ENCODE data around the gene PALLD.

PALLD gene

DNA sequence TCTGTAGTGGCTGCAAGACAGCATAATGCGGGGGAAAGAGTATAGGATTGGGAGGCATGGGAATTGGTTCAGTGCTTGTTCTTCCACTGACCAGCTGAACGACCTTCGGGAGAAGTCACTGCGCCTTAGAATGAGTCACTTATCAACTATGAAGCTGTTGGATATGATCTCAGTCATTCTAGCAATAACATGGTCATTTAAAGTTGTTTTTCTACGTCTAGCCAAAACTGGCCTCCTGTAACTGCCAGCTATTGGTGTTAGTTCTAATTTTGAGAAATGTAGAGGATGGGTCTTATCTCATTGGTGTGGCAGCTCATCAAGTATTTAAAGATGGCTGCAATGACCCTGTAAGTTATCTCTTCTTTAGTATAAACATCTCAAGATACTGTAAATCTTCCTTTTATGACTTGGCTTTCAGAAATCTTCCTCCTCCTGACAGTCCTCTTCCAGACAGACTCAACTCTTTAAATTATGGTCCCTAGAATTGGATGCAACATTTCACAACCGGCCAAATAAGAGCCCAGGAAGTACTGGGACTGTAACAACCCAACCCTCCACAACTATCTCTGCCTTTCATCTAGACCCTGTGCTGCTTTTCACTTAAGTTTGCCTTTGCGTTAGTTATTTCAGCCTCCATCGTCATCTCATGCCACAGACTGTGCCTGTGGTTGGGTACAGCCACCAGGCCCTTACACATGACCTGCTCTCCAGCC lies 269.9 kb downstream of the PALLD start:
- no peak for TF ChIP-seq EZH2 (IDR thresholded peaks at IDR 0.05; ENCODE audit: borderline replicate concordance, low read length)
- TF ChIP-seq, protein P1, sequence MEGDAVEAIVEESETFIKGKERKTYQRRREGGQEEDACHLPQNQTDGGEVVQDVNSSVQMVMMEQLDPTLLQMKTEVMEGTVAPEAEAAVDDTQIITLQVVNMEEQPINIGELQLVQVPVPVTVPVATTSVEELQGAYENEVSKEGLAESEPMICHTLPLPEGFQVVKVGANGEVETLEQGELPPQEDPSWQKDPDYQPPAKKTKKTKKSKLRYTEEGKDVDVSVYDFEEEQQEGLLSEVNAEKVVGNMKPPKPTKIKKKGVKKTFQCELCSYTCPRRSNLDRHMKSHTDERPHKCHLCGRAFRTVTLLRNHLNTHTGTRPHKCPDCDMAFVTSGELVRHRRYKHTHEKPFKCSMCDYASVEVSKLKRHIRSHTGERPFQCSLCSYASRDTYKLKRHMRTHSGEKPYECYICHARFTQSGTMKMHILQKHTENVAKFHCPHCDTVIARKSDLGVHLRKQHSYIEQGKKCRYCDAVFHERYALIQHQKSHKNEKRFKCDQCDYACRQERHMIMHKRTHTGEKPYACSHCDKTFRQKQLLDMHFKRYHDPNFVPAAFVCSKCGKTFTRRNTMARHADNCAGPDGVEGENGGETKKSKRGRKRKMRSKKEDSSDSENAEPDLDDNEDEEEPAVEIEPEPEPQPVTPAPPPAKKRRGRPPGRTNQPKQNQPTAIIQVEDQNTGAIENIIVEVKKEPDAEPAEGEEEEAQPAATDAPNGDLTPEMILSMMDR (IDR thresholded peaks at IDR 0.05; ENCODE audit: low read length), result no peak
- H3K36me3 ChIP-seq (ENCODE audit: insufficient read depth, low read length), result no peaks in the 10 kb centered on the region
- H3K27me3 ChIP-seq (ENCODE audit: insufficient read depth, low read length), result no peaks in the 10 kb centered on the region
- H3K9me2 ChIP-seq (ENCODE audit: low read depth, low read length), result no peaks in the 10 kb centered on the region
- H3K4me2 ChIP-seq (ENCODE audit: low read length), result no peak overlapping the region
- no peaks in the 10 kb centered on the region for H3F3A ChIP-seq (ENCODE audit: insufficient read depth, low read length)
- no peak overlapping the region for H3K27ac ChIP-seq (ENCODE audit: low read depth, low read length, poor library complexity, severe bottlenecking)
- H3K9me3 ChIP-seq (ENCODE audit: low read length), result no peaks in the 10 kb centered on the region
- no peak overlapping the region for H3K4me3 ChIP-seq (ENCODE audit: low read depth, low read length, poor library complexity, severe bottlenecking)
- H3K4me1 ChIP-seq (ENCODE audit: insufficient read depth, low read length, severe bottlenecking), result no peaks in the 10 kb centered on the region
- H4K20me1 ChIP-seq (ENCODE audit: insufficient read depth, low read length), result no peaks in the 10 kb centered on the region
- no peak overlapping the region for H2AFZ ChIP-seq (ENCODE audit: low read length)
- no peaks in the 10 kb centered on the region for H3K79me2 ChIP-seq (ENCODE audit: insufficient read depth, low read length)
- no peak overlapping the region for H3K9ac ChIP-seq (ENCODE audit: low read length)

DNA sequence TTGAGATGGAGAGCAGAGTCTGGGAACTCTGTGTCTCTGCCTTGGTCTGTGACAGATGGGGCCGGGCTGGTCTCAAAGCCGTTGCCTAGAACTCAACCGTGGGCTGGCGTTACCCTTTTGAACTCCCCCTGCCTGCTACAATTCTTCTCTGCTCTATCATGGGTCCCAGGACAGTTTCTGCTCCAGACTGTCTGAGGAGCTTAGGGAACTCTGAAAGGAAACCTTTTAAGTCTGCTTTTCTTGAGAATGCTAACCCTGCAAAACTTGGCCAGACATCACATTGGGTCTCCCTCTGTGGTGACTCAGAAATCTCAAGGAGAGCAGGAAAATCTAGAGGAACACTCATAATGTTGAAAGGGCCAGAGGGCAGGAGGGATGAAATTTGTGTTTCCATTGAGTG lies 272.6 kb downstream of the PALLD start:
- Histone ChIP-seq H3K9ac (ENCODE audit: low read length) (no peak overlapping the region), H3K27ac (ENCODE audit: low read depth, low read length, poor library complexity, severe bottlenecking) (no peak overlapping the region), H3K79me2 (ENCODE audit: insufficient read depth, low read length) (no peaks in the 10 kb centered on the region), H4K20me1 (ENCODE audit: insufficient read depth, low read length) (no peaks in the 10 kb centered on the region), H3K9me2 (ENCODE audit: low read depth, low read length) (no peaks in the 10 kb centered on the region), H2AFZ (ENCODE audit: low read length) (no peak overlapping the region), H3K4me3 (ENCODE audit: low read depth, low read length, poor library complexity, severe bottlenecking) (no peak overlapping the region), H3K36me3 (ENCODE audit: insufficient read depth, low read length) (no peaks in the 10 kb centered on the region), H3F3A (ENCODE audit: insufficient read depth, low read length) (no peaks in the 10 kb centered on the region), H3K4me2 (ENCODE audit: low read length) (no peak overlapping the region), H3K4me1 (ENCODE audit: insufficient read depth, low read length, severe bottlenecking) (no peaks in the 10 kb centered on the region), H3K27me3 (ENCODE audit: insufficient read depth, low read length) (no peaks in the 10 kb centered on the region), H3K9me3 (ENCODE audit: low read length) (no peaks in the 10 kb centered on the region)
- TF ChIP-seq, protein P1 (IDR thresholded peaks at IDR 0.05; ENCODE audit: low read length), result no peak
- no peak for TF ChIP-seq EZH2 (IDR thresholded peaks at IDR 0.05; ENCODE audit: borderline replicate concordance, low read length)

DNA sequence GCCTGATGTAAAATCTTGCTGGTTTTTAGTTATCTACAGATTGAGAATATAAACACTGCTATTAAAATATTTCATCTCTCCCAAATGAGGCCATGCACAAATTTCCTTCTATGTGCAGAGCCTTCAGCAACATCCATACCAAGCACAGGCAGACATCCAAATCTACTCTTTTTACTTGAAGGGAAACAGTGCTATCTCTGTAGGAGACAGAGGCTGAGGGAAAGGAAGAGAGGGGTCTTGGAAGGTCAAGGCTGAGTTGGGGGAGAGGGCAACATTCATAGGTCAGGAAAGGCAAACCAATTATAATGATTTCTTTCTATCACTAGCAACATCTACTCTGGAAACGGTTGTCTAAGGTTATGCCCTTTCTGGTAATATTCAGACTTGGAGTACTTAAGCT lies 273.0 kb downstream of the PALLD start:
- H3K4me3 ChIP-seq (ENCODE audit: low read depth, low read length, poor library complexity, severe bottlenecking), result no peak overlapping the region
- no peaks in the 10 kb centered on the region for H3K79me2 ChIP-seq (ENCODE audit: insufficient read depth, low read length)
- H3K27ac ChIP-seq (ENCODE audit: low read depth, low read length, poor library complexity, severe bottlenecking), result no peak overlapping the region
- H3K4me1 ChIP-seq (ENCODE audit: insufficient read depth, low read length, severe bottlenecking), result no peaks in the 10 kb centered on the region
- no peak overlapping the region for H3K4me2 ChIP-seq (ENCODE audit: low read length)
- no peaks in the 10 kb centered on the region for H4K20me1 ChIP-seq (ENCODE audit: insufficient read depth, low read length)
- H2AFZ ChIP-seq (ENCODE audit: low read length), result no peak overlapping the region
- TF ChIP-seq, protein P1 (IDR thresholded peaks at IDR 0.05; ENCODE audit: low read length), result no peak
- TF ChIP-seq EZH2 (IDR thresholded peaks at IDR 0.05; ENCODE audit: borderline replicate concordance, low read length), result no peak
- H3K9me2 ChIP-seq (ENCODE audit: low read depth, low read length), result no peaks in the 10 kb centered on the region
- H3K36me3 ChIP-seq (ENCODE audit: insufficient read depth, low read length), result no peaks in the 10 kb centered on the region
- no peak overlapping the region for H3K9ac ChIP-seq (ENCODE audit: low read length)
- H3K9me3 ChIP-seq (ENCODE audit: low read length), result no peaks in the 10 kb centered on the region
- no peaks in the 10 kb centered on the region for H3F3A ChIP-seq (ENCODE audit: insufficient read depth, low read length)
- no peaks in the 10 kb centered on the region for H3K27me3 ChIP-seq (ENCODE audit: insufficient read depth, low read length)
